HG03139 (cell line): ENCODE data around the gene CCDC40.
A peak's percentile ranks its signal among the peaks of the same experiment; 100 is the strongest.

ENCODE experiments used
- ATAC-seq: cut with Tn5 transposase; IDR thresholded peaks from one replicate; pipeline ENCODE4 v1.9.1; 2021; ENCODE audit not compliant: unreplicated experiment

The CCDC40 gene

GRCh38 chr17:80129006-80129565 is 92.6 kb downstream of the CCDC40 start:
- ATAC-seq = no peak

- no peak for ATAC-seq
Observed at GRCh38 chr17:80130992-80131391, 94.5 kb downstream of the CCDC40 start.

GRCh38 chr17:80132906-80133625 is 96.6 kb downstream of the CCDC40 start:
- no peak for ATAC-seq

- no peak for ATAC-seq
Observed at GRCh38 chr17:80133626-80133970, 97.2 kb downstream of the CCDC40 start.

- ATAC-seq = no peak
Observed at GRCh38 chr17:80137131-80137530, 100.7 kb downstream of the CCDC40 start.

GRCh38 chr17:80138856-80139426 is 102.5 kb downstream of the CCDC40 start:
- ATAC-seq = no peak

GRCh38 chr17:80141463-80142165 is 105.2 kb downstream of the CCDC40 start:
- ATAC-seq = no peak

GRCh38 chr17:80142929-80143328 is 106.5 kb downstream of the CCDC40 start:
- no peak for ATAC-seq

GRCh38 chr17:80145076-80146075 is 108.9 kb downstream of the CCDC40 start:
- ATAC-seq = no peak

GRCh38 chr17:80146121-80147034 is 109.9 kb downstream of the CCDC40 start:
- ATAC-seq = peak; percentile 22

GRCh38 chr17:80147035-80147822 is 110.8 kb downstream of the CCDC40 start, which contains the start of gene EIF4A3:
Gene EIF4A3, minus strand, starts transcription at chr17:80147128. Its CDS starts 167 bp downstream, at chr17:80146961.
- ATAC-seq = peak; percentile 72
